Heart left ventricle (tissue), 16 donors: ENCODE data around the gene DIP2C. TPM values are rescaled to one million over a fixed set of nuclear protein-coding genes. Genes with fewer than 3 reads are reported as not detected.

ENCODE experiments used
- ATAC-seq, 4 donors: fragments of 200-7000 bp; cut with Tn5 transposase; one replicate each; pipeline ENCODE4 v1.9.1; 2020 to 2022; ENCODE audit warnings: moderate library complexity in 4 of 4, mild to moderate bottlenecking in 3 of 4, moderate number of reproducible peaks in 1 of 4
- DNase-seq, 5 donors: peaks; one replicate each; pipeline ENCODE4 v3.0.0-alpha.2; 2020
- H3K27ac ChIP-seq, 12 donors: fragments of 200-600 bp; sonication (generic) in 4 of 12; one replicate each; pipeline versions ENCODE4 v1.5.0 to v1.8.0; 2016 to 2022; ENCODE audit warnings: mild to moderate bottlenecking in 2 of 12
- H3K27me3 ChIP-seq, 9 donors: fragments of 200-600 bp; sonication (generic) in 2 of 9; one replicate each; pipeline versions ENCODE4 v1.5.1 to v1.8.0; 2016 to 2022; ENCODE audit warnings: mild to moderate bottlenecking in 3 of 9
- H3K36me3 ChIP-seq, 9 donors: fragments of 200-600 bp; sonication (generic) in 2 of 9; one replicate each; pipeline versions ENCODE4 v1.5.0 to v1.8.0; 2018 to 2022; ENCODE audit warnings: mild to moderate bottlenecking in 2 of 9
- H3K4me1 ChIP-seq, 12 donors: fragments of 200-600 bp; sonication (generic) in 4 of 12; one replicate each; pipeline versions ENCODE4 v1.5.0 to v1.8.0; 2016 to 2022; ENCODE audit warnings: mild to moderate bottlenecking in 3 of 12
- H3K4me3 ChIP-seq, 12 donors: fragments of 200-600 bp; sonication (generic) in 4 of 12; one replicate each; pipeline versions ENCODE4 v1.5.0 to v1.8.0; 2017 to 2022; ENCODE audit warnings: mild to moderate bottlenecking in 9 of 12, moderate library complexity in 4 of 12
- H3K9me3 ChIP-seq, 12 donors: fragments of 200-600 bp; sonication (generic) in 4 of 12; one replicate each; pipeline versions ENCODE4 v1.5.0 to v1.8.0; 2016 to 2022; ENCODE audit warnings: mild to moderate bottlenecking in 1 of 12
- CTCF ChIP-seq, 12 donors: fragments of 200-600 bp; sonication (generic) in 4 of 12; IDR thresholded peaks; one replicate each; pipeline versions ENCODE4 v1.5.0 to v1.8.0; 2018 to 2022; ENCODE audit warnings: antibody characterized with exemption in 12 of 12, mild to moderate bottlenecking in 5 of 12
- POLR2A ChIP-seq, 2 donors: fragments of 450-650 bp; IDR thresholded peaks; one replicate each; pipeline ENCODE4 v1.6.1; 2017; ENCODE audit warnings: antibody characterized with exemption in 2 of 2, mild to moderate bottlenecking in 2 of 2, moderate library complexity in 2 of 2
- WGBS, 4 donors: extraction: QIAGEN DNeasy Blood & Tissue Kit in 2 of 4; methylation state at CpG; one replicate each; pipeline versions ENCODE4 v1.1.5 to v1.1.7; 2013 to 2018; 5-methylcytosine and 5-hydroxymethylcytosine counted together
- intact Hi-C, 10 donors: fragments of 100-400 bp; cut with DNase I; formaldehyde crosslinking; loops; one replicate each; pipeline versions ENCODE4 v1.11.1 to v1.14.2; 2022
- polyA plus RNA-seq, 2 donors: library from polyadenylated mRNA; stranded (reverse); fragments of 200-250 nt; gene quantifications; one replicate each; pipeline ENCODE4 v1.2.3, GENCODE V29; 2013
- total RNA-seq, 9 donors: library from RNA; depleted of rRNA in 2 of 9; stranded (reverse); fragments of >200 nt in 2 of 9; fragmentation: NEBNext Ultra II Directional in 3 of 9; extraction: Animal tissue kit (Norgen Biotek cat#: 25700) in 3 of 9; gene quantifications; one replicate each; pipeline versions ENCODE4 v1.1.0 to v1.2.4, GENCODE V29; 2016 to 2023
- donor health status: ischemic (EF 13 %, LVEDD 7.1; RV severe dilation, severe dysfunction).
- donor health status: healthy with polysubstance abuse.
- donor health status: DM: no; HTN: yes; CAD: no.
- donor health status: DM: no; HTN: no; CAD: no.
- donor health status: ischemic (EF 25% LVEDD 6.9; RV normal size, moderate dysfunction).
- donor health status: ischemic (EF 25% LVEDD 5.7; RV mildly dilated, moderate dysfunction).
- donor health status: healthy.
- donor health status: DM: yes; HTN: yes; CAD: no.
- donor health status: ischemic (EF 35%, LVEDD 5.7; RV mildly dilated, moderate dysfunction).
- donor health status: nonischemic (EF 11% LVEDD 7.7; RV severe dilation, severe dysfunction).
- donor health status: DM: yes; HTN: yes; CAD: no.
- donor health status: PGD.
- donor health status: ischemic (EF 29% LVEDD 5.4; RV normal size, mild dysfunction).
- donor health status: nonischemic (EF 23%, LVEDD 6.1; RV moderate dilation, normal function).

The DIP2C gene
- total and polyA plus RNA-seq, 11 donors = 7.4 to 43.1 (median 28.5) TPM

GRCh38 chr10:364267-364775 is 325.1 kb downstream of the DIP2C start:
- ATAC-seq (no peak), DNase-seq (no peak)
- Histone ChIP-seq H3K9me3 (no peaks in the 10 kb centered on the region), H3K27ac (no peak overlapping the region), H3K36me3 (peaks cover 0 to 96% (median 84%) of the 10 kb centered on the region in 9 donors), H3K4me3 (no peak overlapping the region), H3K27me3 (no peaks in the 10 kb centered on the region), H3K4me1 (peaks cover 0 to 2% (median 0%) of the 10 kb centered on the region in 12 donors)
- WGBS, 4 donors = 92 to 95% (median 95%) methylated on average over 23 to 24 of the region's 24 CpGs
- TF ChIP-seq POLR2A (IDR thresholded peaks at IDR 0.05) (no peak), CTCF (IDR thresholded peaks at IDR 0.05) (no peak)
- intact Hi-C loops = no loop called here

GRCh38 chr10:363152-363551 is 326.3 kb downstream of the DIP2C start:
- no peaks in the 10 kb centered on the region for H3K9me3 ChIP-seq
- 93 to 96% (median 96%) methylated on average over 20 to 24 of the region's 24 CpGs for WGBS, 4 donors
- no peak for DNase-seq
- intact Hi-C loops = no loop called here
- H3K4me1 ChIP-seq = no peaks in the 10 kb centered on the region
- H3K27ac ChIP-seq = no peak overlapping the region
- peaks cover 0 to 92% (median 76%) of the 10 kb centered on the region in 9 donors for H3K36me3 ChIP-seq
- ATAC-seq = no peak
- no peaks in the 10 kb centered on the region for H3K27me3 ChIP-seq
- TF ChIP-seq POLR2A (IDR thresholded peaks at IDR 0.05) (no peak), CTCF (IDR thresholded peaks at IDR 0.05) (no peak)
- no peak overlapping the region for H3K4me3 ChIP-seq

- no peaks in the 10 kb centered on the region for H3K9me3 ChIP-seq
- H3K27ac ChIP-seq = no peak overlapping the region
- TF ChIP-seq CTCF (IDR thresholded peaks at IDR 0.05) (no peak), POLR2A (IDR thresholded peaks at IDR 0.05) (no peak)
- WGBS, 4 donors = 82 to 85% (median 83%) methylated on average over 23 of the region's 23 CpGs
- no peak overlapping the region for H3K4me3 ChIP-seq
- ATAC-seq = no peak
- no peak for DNase-seq
- intact Hi-C loops = no loop called here
- no peaks in the 10 kb centered on the region for H3K4me1 ChIP-seq
- peaks cover 0 to 95% (median 77%) of the 10 kb centered on the region in 9 donors for H3K36me3 ChIP-seq
- no peaks in the 10 kb centered on the region for H3K27me3 ChIP-seq
Observed at GRCh38 chr10:361203-362081, 328.0 kb downstream of the DIP2C start.

- Histone ChIP-seq H3K27ac (no peak overlapping the region), H3K36me3 (peaks cover 0 to 95% (median 76%) of the 10 kb centered on the region in 9 donors), H3K27me3 (no peaks in the 10 kb centered on the region), H3K4me3 (no peak overlapping the region), H3K4me1 (no peaks in the 10 kb centered on the region), H3K9me3 (no peaks in the 10 kb centered on the region)
- ATAC-seq (no peak), DNase-seq (no peak)
- WGBS, 4 donors = 90 to 99% (median 91%) methylated on average over 6 of the region's 6 CpGs
- TF ChIP-seq POLR2A (IDR thresholded peaks at IDR 0.05) = no peak
- no peak for TF ChIP-seq CTCF (IDR thresholded peaks at IDR 0.05)
- intact Hi-C loops = no loop called here
Observed at GRCh38 chr10:360653-361052, 328.8 kb downstream of the DIP2C start.
